ENCODE data around the gene CCDC71L.

CCDC71L gene

DNA sequence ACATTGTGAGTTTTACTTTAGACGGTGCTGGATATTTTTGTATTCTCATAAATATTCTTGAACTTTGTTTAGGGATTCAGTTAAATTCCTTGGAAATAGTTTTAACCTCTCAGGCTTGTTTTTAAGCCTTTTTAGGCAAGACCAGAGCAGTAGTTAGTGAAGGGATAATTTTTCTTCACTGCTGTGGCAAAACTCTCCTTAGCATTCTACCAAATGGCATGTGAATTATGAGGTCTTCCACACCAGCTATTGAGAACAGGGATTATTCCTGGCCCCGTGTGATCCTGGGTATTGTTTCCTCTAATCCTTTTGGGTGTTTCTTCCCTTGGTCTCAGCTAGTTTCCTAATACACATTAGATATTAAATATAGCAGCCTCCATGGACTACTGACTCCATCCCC, 46.2 kb downstream of the CCDC71L start:
- TF ChIP-seq, protein P1, sequence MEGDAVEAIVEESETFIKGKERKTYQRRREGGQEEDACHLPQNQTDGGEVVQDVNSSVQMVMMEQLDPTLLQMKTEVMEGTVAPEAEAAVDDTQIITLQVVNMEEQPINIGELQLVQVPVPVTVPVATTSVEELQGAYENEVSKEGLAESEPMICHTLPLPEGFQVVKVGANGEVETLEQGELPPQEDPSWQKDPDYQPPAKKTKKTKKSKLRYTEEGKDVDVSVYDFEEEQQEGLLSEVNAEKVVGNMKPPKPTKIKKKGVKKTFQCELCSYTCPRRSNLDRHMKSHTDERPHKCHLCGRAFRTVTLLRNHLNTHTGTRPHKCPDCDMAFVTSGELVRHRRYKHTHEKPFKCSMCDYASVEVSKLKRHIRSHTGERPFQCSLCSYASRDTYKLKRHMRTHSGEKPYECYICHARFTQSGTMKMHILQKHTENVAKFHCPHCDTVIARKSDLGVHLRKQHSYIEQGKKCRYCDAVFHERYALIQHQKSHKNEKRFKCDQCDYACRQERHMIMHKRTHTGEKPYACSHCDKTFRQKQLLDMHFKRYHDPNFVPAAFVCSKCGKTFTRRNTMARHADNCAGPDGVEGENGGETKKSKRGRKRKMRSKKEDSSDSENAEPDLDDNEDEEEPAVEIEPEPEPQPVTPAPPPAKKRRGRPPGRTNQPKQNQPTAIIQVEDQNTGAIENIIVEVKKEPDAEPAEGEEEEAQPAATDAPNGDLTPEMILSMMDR (IDR thresholded peaks at IDR 0.05; ENCODE audit: low read depth, low read length): no peak
- H3K4me3 ChIP-seq (ENCODE audit: low read depth, low read length): no peak overlapping the region

DNA sequence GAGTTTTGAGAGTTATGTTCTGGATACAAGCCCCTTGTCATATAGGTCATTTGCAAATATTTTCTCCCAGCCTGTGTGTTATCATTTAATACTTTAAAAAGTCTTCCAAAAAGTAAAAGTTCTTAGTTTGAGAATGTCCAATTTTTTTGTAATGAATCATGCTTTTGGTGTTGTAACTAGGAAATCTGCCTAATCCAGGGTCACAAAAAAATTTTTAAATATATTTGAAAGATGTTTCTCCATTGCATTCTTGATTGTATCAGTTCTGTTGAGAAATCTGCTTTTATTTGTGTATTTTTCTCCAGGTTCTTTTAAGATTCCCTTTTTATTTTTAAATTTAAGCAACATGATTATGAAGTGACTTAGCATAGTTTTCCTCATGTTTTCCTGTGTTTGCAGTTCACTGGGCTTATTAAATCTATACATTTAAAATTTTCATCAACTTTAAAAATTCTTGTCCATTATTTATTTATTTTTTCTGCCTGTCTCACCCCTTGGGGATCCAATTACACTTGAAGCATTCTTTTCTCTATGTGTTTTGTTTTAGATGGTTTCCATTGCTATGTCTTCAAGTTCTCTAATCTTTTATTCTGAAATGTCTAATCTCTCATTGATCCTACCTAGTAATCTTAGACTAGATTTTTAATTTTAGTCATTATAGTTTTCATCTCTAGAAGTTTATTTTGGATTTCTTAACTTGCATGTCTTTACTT, 47.0 kb downstream of the CCDC71L start:
- H3K4me3 ChIP-seq (ENCODE audit: low read depth, low read length): no peak overlapping the region
- TF ChIP-seq, protein P1 (IDR thresholded peaks at IDR 0.05; ENCODE audit: low read depth, low read length): no peak

DNA sequence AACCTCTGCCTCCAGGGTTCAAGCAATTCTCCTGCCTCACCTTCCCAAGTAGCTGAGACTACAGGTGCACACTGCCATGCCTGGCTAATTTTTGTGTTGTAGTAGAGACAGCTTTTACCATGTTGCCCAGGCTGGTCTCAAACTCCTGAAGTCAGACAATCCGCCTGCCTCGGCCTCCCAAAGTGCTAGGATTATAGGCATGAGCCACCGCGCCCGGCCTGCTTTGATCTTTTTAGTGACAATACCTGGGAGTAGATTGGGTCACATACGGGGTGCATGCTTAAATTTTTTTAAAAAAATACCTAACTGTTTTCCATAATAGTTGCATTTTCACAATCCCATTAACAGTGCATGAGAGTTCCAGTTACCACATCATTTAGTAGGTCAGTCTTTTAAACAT, 47.7 kb downstream of the CCDC71L start:
- no peak overlapping the region for H3K4me3 ChIP-seq (ENCODE audit: low read depth, low read length)
- TF ChIP-seq, protein P1 (IDR thresholded peaks at IDR 0.05; ENCODE audit: low read depth, low read length): no peak

DNA sequence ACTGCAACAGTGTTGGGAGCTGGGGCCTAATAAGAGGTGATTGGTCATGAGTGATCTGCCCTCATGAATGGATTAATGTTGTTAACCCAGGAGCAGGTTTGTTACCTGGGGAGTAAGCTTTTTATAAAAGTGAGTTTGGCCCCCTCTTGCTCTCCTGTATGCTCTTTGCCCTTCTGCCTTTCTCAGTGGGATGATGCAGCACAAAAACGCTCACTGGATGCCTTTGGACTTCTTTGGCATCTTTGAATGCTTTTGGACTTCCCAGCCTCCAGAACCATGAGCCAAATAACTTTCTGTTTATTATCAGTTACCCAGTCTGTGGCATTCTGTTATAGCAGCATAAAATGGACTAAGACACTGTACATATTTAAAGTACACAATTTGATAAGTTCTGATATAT, 48.5 kb downstream of the CCDC71L start:
- TF ChIP-seq, protein P1 (IDR thresholded peaks at IDR 0.05; ENCODE audit: low read depth, low read length): no peak

DNA sequence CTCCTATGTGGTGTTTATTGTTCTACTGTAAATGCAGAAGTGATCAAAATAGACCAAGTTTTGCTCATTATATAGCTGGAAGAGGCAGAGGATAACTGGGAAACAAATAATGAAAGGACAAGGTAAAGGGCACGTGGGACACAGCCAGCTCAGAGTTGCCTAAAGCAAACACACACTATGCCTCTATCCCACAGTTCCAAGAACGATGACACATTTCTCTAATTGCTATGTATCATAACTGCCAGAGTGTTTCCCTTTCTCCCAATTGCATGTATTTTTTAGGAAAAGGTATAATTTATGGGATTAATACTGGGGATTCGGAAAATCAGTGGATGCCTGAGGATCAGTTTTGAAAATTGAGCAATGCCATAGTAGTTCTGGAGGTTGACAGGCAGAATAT, 49.0 kb downstream of the CCDC71L start:
- no peak overlapping the region for H3K4me3 ChIP-seq (ENCODE audit: low read depth, low read length)
- TF ChIP-seq, protein P1 (IDR thresholded peaks at IDR 0.05; ENCODE audit: low read depth, low read length): no peak

More for the DNA sequence above, 48.5 kb downstream of the CCDC71L start:
- no peak overlapping the region for H3K4me3 ChIP-seq (ENCODE audit: low read depth, low read length)

DNA sequence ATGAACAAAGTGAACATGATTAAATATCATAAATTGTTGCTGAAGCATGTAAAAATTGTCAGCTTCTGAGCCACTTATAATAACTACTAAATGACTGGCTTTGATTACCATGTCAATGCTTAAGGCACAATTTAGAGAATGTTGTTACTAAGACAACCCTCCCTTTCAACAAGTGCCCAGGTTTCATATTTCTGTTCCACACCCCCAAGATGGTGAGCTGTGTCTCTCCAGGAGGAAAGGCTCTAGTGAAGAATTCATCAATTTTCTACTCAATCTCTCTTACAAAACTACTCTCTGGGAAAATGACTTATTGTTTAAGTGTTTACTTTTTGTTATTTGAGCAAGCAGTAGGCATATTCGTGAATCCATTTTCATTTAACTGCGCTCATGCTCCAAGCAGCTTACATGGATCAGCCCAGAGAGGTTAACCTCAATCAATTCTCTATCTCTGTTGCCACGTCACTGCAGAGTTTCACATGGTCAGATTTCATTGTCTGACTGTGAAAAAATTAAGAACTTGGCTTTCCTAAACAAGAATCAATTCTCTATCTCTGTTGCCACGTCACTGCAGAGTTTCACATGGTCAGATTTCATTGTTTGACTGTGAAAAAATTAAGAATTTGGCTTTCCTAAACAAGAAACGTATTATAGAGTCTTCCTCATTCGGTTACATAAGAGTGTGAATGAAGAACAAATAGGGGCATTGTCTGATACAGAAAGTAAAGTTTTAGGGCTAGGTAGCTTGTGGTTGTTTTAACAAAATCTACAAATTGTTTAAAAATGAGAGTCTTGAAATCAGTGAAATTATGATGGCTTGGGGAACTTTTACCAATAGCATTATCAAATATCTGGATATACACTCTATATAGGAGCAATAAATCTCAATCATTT, 49.7 kb downstream of the CCDC71L start:
- TF ChIP-seq, protein P1 (IDR thresholded peaks at IDR 0.05; ENCODE audit: low read depth, low read length): no peak
- H3K4me3 ChIP-seq (ENCODE audit: low read depth, low read length): no peak overlapping the region

DNA sequence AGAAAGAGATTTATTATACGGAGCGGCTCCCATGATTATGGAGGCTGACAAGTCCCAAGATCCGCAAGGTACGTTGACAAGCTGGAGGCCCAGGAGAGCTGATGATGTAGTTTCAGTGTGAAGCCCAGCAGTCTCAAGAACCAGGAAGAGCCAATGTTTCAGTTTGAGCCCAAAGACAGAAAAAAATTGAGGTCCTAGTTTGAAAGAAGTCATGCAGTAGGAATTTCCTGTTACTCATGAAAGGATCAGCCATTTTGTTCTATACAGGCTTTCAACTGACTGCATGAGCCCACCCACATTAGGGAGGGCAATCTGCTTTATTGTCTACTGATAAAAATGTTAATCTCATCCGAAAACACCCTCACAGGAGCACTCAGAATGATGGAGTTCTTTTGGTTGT, 51.5 kb downstream of the CCDC71L start:
- TF ChIP-seq, protein P1 (IDR thresholded peaks at IDR 0.05; ENCODE audit: low read depth, low read length): no peak
- no peak overlapping the region for H3K4me3 ChIP-seq (ENCODE audit: low read depth, low read length)

Data from WI38 (cell line).